IMR-90 (cell line): ENCODE measurements around the gene HCN4. TPM values are rescaled to one million over a fixed set of nuclear protein-coding genes. Genes with fewer than 3 reads are reported as not detected.

Source experiments
- ATAC-seq: fragments of 200-7000 bp; cut with Tn5 transposase; 2 replicates; pipeline ENCODE4 v1.9.1; 2020; ENCODE audit warnings: low read depth, mild to moderate bottlenecking, moderate library complexity
- BruUV-seq: library from RNA; stranded (reverse); fragments of 400-500 nt; replicated peaks from 2 replicates; lab custom pipeline; 2021; lab: Mats Ljungman, UMichigan
- CTCF ChIA-PET: fragments of 300-600 bp; formaldehyde crosslinking; extraction: SDS; loops from one replicate; lab custom pipeline; 2021; ENCODE audit warnings: antibody characterized with exemption; lab: Yijun Ruan, JAX
- POLR2A ChIA-PET: fragments of 300-600 bp; sonication (Branson Sonifier 250); formaldehyde crosslinking; loops from one replicate; lab custom pipeline; 2022; ENCODE audit warnings: antibody characterized with exemption; ENCODE audit not compliant: unreplicated experiment; lab: Charles Lee
- DNase-seq: peaks from one replicate; pipeline ENCODE4 v3.0.0; 2013
- H2AFZ ChIP-seq: replicated peaks from 2 replicates; pipeline ENCODE3; 2013; ENCODE audit warnings: low read length, mild to moderate bottlenecking; ENCODE audit not compliant: poor library complexity
- H2AK5ac ChIP-seq: 2 replicates; pipeline ENCODE4 v1.6.1; 2013; ENCODE audit warnings: low read depth, low read length, inconsistent platforms
- H2AK9ac ChIP-seq: replicated peaks from 2 replicates; pipeline ENCODE3; 2013; ENCODE audit warnings: mild to moderate bottlenecking, low read depth, low read length, moderate library complexity; ENCODE audit not compliant: poor library complexity
- H2BK120ac ChIP-seq: 2 replicates; pipeline ENCODE4 v1.6.1; 2013; ENCODE audit warnings: low read depth, low read length, inconsistent platforms
- H2BK15ac ChIP-seq: 3 replicates; pipeline ENCODE4 v1.6.1; 2013; ENCODE audit warnings: low read depth, low read length, inconsistent platforms
- H2BK20ac ChIP-seq: 2 replicates; pipeline ENCODE4 v1.6.1; 2013; ENCODE audit warnings: low read depth, mild to moderate bottlenecking, inconsistent platforms, low read length, moderate library complexity
- H2BK5ac ChIP-seq: 2 replicates; pipeline ENCODE4 v1.6.1; 2013; ENCODE audit warnings: mild to moderate bottlenecking, low read depth, low read length, inconsistent platforms; ENCODE audit not compliant: poor library complexity, severe bottlenecking
- H3K14ac ChIP-seq: replicated peaks from 2 replicates; pipeline ENCODE4 v1.6.1; 2013; ENCODE audit warnings: low read depth, low read length, inconsistent platforms
- H3K18ac ChIP-seq: 2 replicates; pipeline ENCODE4 v1.6.1; 2013; ENCODE audit warnings: low read depth, low read length, control low read depth
- H3K23ac ChIP-seq: 2 replicates; pipeline ENCODE4 v1.6.1; 2013; ENCODE audit warnings: low read depth, low read length, inconsistent platforms
- H3K27ac ChIP-seq: 2 replicates; pipeline ENCODE4 v1.5.1; 2013; ENCODE audit warnings: mild to moderate bottlenecking, control low read depth, low read length; ENCODE audit not compliant: insufficient read depth
- H3K27me3 ChIP-seq: 2 replicates; pipeline ENCODE4 v1.6.1; 2013; ENCODE audit warnings: low read length; ENCODE audit not compliant: control insufficient read depth, insufficient read depth
- H3K36me3 ChIP-seq: 2 replicates; pipeline ENCODE4 v1.6.1; 2013; ENCODE audit warnings: low read length, mixed read lengths; ENCODE audit not compliant: control insufficient read depth, insufficient read depth
- H3K4ac ChIP-seq: 2 replicates; pipeline ENCODE4 v1.6.1; 2013; ENCODE audit warnings: low read depth, low read length, inconsistent platforms
- H3K4me1 ChIP-seq: 2 replicates; pipeline ENCODE4 v1.6.1; 2013; ENCODE audit warnings: low read length, mixed read lengths; ENCODE audit not compliant: control insufficient read depth, insufficient read depth
- H3K4me2 ChIP-seq: 2 replicates; pipeline ENCODE4 v1.6.1; 2013; ENCODE audit warnings: low read depth, mild to moderate bottlenecking, control low read depth, low read length, moderate library complexity
- H3K4me3 ChIP-seq: 2 replicates; pipeline ENCODE4 v1.5.1; 2013; ENCODE audit warnings: low read depth, mild to moderate bottlenecking, control low read depth, low read length, moderate library complexity; ENCODE audit not compliant: insufficient read depth
- H3K56ac ChIP-seq: 2 replicates; pipeline ENCODE4 v1.6.1; 2013; ENCODE audit warnings: low read length, inconsistent platforms; ENCODE audit not compliant: insufficient read depth; ENCODE audit errors: extremely low read depth
- H3K79me1 ChIP-seq, 2 experiments: 2 replicates each; pipeline ENCODE4 v1.6.1; 2013; ENCODE audit warnings: low read length in 2 of 2, inconsistent platforms in 1 of 2, low read depth in 1 of 2
- H3K9ac ChIP-seq: 2 replicates; pipeline ENCODE4 v1.6.1; 2013; ENCODE audit warnings: low read depth, low read length, control low read depth
- H3K9me1 ChIP-seq: 2 replicates; pipeline ENCODE4 v1.6.1; 2013; ENCODE audit warnings: low read length, inconsistent platforms; ENCODE audit not compliant: insufficient read depth
- H3K9me3 ChIP-seq: 2 replicates; pipeline ENCODE4 v1.6.1; 2013; ENCODE audit warnings: low read length; ENCODE audit not compliant: control insufficient read depth, insufficient read depth
- H4K20me1 ChIP-seq: 2 replicates; pipeline ENCODE4 v1.6.1; 2013; ENCODE audit warnings: low read length, inconsistent platforms; ENCODE audit not compliant: insufficient read depth
- H4K5ac ChIP-seq: 2 replicates; pipeline ENCODE4 v1.6.1; 2013; ENCODE audit warnings: mild to moderate bottlenecking, low read depth, low read length, control low read depth
- H4K8ac ChIP-seq, 2 experiments: 2 replicates each; pipeline ENCODE4 v1.6.1; 2013; ENCODE audit warnings: low read depth in 2 of 2, low read length in 2 of 2, control low read depth in 1 of 2, inconsistent platforms in 1 of 2
- H4K91ac ChIP-seq: 2 replicates; pipeline ENCODE4 v1.6.1; 2013; ENCODE audit warnings: low read depth, low read length, inconsistent platforms; ENCODE audit not compliant: insufficient read depth
- CHD1 ChIP-seq: IDR thresholded peaks from 2 replicates; pipeline ENCODE4 v1.6.1; 2012; ENCODE audit warnings: low read depth, low read length, improper control_type of control experiment
- NFE2L2 ChIP-seq: fragments of 150-350 bp; IDR thresholded peaks from 2 replicates; pipeline ENCODE4 v1.6.1; 2016; ENCODE audit warnings: low read depth, mild to moderate bottlenecking, low read length
- WGBS, 2 experiments: methylation state at CpG; one replicate each; pipeline versions ENCODE4 v1.1.5 to v1.1.7; 2013; ENCODE audit warnings: missing lambda C conversion rate in 2 of 2; ENCODE audit not compliant: insufficient read length in 1 of 2; ENCODE audit errors: extremely low coverage in 2 of 2; 5-methylcytosine and 5-hydroxymethylcytosine counted together
- dilution Hi-C: fragments of 300-500 bp; cut with HindIII; formaldehyde crosslinking; loops from one replicate; pipeline ENCODE4 v1.14.3; 2018; ENCODE audit warnings: low sequenced_read_pairs; ENCODE audit not compliant: unreplicated experiment
- in situ Hi-C: fragments of 300-500 bp; cut with MboI; formaldehyde crosslinking; loops from 3 replicates; pipeline ENCODE4 v1.14.3; 2019; ENCODE audit warnings: low sequenced_read_pairs, inconsistent platforms, mixed read lengths
- intact Hi-C: fragments of 100-400 bp; cut with micrococcal nuclease; formaldehyde crosslinking; loops from 2 replicates; pipeline ENCODE4 v1.10.0; 2022
- polyA plus RNA-seq, 3 experiments: library from polyadenylated mRNA; depleted of rRNA; stranded (reverse); fragments of >200 nt; gene quantifications; 2 replicates each; pipeline ENCODE4 v1.2.3, GENCODE V29; 2012; ENCODE audit warnings: low replicate concordance in 1 of 3
- total RNA-seq: library from RNA; depleted of rRNA; stranded (reverse); fragments of >200 nt; gene quantifications from 2 replicates; pipeline ENCODE4 v1.2.3, GENCODE V29; 2012

The HCN4 gene
- total and polyA plus RNA-seq, 2 of the 4 experiments (the other 2 are of a cell fraction) = not detected

DNA sequence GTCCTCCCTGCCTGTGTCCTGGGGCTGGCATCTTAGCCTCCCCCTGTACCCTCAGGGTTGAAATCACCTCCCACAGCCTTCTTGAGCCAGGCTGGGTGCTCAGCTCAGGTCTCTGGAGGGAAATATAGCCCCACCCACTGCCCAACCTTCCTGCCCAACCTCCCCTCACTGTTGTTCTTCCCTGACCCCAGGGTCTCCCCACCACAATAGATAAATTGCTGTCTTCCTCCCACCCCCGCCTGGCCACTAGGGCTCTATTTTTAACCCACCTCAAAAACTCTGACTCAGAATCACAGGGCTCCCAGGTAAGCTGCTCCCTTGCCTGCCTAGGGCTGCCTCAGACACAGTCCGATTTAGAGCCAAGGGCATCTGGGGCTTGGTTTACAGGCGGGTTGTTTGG lies 15.0 kb downstream of the HCN4 start:
- DNase-seq (no peak), ATAC-seq (no peak)
- no peak for TF ChIP-seq CHD1
- no peak for TF ChIP-seq NFE2L2
- intact Hi-C loops = no loop called here
- in situ Hi-C loops = no loop called here
- Histone ChIP-seq H4K20me1 (no peaks in the 10 kb centered on the region), H3K9me3 (no peaks in the 10 kb centered on the region), H3K4me1 (no peaks in the 10 kb centered on the region), H3K9ac (no peak overlapping the region), H3K27me3 (peaks cover 59% of the 10 kb centered on the region), H3K23ac (no peak overlapping the region), H2AK5ac (no peak overlapping the region), H3K36me3 (no peaks in the 10 kb centered on the region), H3K4me3 (no peak overlapping the region), H4K5ac (no peak overlapping the region), H3K56ac (no peak overlapping the region), H2BK15ac (no peak overlapping the region), H2BK120ac (no peak overlapping the region), H4K8ac (no peak overlapping the region), H2BK20ac (no peak overlapping the region), H2AK9ac (no peak overlapping the region), H3K18ac (no peak overlapping the region), H4K91ac (no peak overlapping the region), H3K79me1 (no peaks in the 10 kb centered on the region), H2AFZ (no peak overlapping the region), H2BK5ac (no peak overlapping the region), H3K27ac (no peak overlapping the region), H3K9me1 (no peaks in the 10 kb centered on the region), H3K4ac (no peak overlapping the region), H3K14ac (no peak overlapping the region), H3K4me2 (no peak overlapping the region)
- POLR2A ChIA-PET = no interaction called here
- dilution Hi-C loops = no loop called here
- no TSS peak for BruUV-seq
- CTCF ChIA-PET = no interaction called here
- no CpG with 5 or more reads among the region's 3 CpGs for WGBS, 2 experiments
